Right cardiac atrium (tissue), 5 donors: ENCODE results near the gene PAQR4. TPM values are rescaled to one million over a fixed set of nuclear protein-coding genes. Genes with fewer than 3 reads are reported as not detected.
A peak's percentile ranks its signal among the peaks of the same experiment; 100 is the strongest.
"Not testable (repeated sequence)": the region's sequence is repeated elsewhere in the genome, so short reads cannot be mapped to it uniquely, and the experiment has no call there.

Source experiments
- ATAC-seq, 2 donors: fragments of 200-7000 bp; cut with Tn5 transposase; one replicate each; pipeline versions ENCODE4 v1.8.0 to v1.9.1; 2020; ENCODE audit warnings: moderate library complexity in 2 of 2, mild to moderate bottlenecking in 1 of 2
- DNase-seq, 3 donors: peaks; one replicate each; pipeline ENCODE4 v3.0.0-alpha.2; 2020
- H3K27ac ChIP-seq: one replicate; pipeline ENCODE4 v1.5.1; 2013; ENCODE audit warnings: mild to moderate bottlenecking, low read length, control low read depth, moderate library complexity
- H3K27me3 ChIP-seq: one replicate; pipeline ENCODE4 v1.6.1; 2013; ENCODE audit not compliant: control insufficient read depth, insufficient read depth
- H3K4me1 ChIP-seq: one replicate; pipeline ENCODE4 v1.6.1; 2013; ENCODE audit warnings: low read length; ENCODE audit not compliant: control insufficient read depth, insufficient read depth
- H3K4me3 ChIP-seq: one replicate; pipeline ENCODE4 v1.5.1; 2013; ENCODE audit warnings: low read length, control low read depth
- H3K9me3 ChIP-seq: one replicate; pipeline ENCODE4 v1.6.1; 2013; ENCODE audit warnings: low read length; ENCODE audit not compliant: control insufficient read depth
- WGBS: extraction: QIAGEN DNeasy Blood & Tissue Kit; methylation state at CpG from one replicate; pipeline ENCODE4 v1.1.7; 2013; 5-methylcytosine and 5-hydroxymethylcytosine counted together
- intact Hi-C, 4 donors: fragments of 100-400 bp; cut with DNase I; formaldehyde crosslinking; loops; one replicate each; pipeline versions ENCODE4 v1.11.0 to v1.14.0; 2022 to 2023
- polyA plus RNA-seq: library from polyadenylated mRNA; stranded (reverse); fragments of 200-250 nt; gene quantifications from one replicate; pipeline ENCODE4 v1.2.3, GENCODE V29; 2013
- total RNA-seq, 4 donors: library from RNA; stranded (reverse); fragmentation: NEBNext Ultra II Directional; extraction: Animal tissue kit (Norgen Biotek cat#: 25700); gene quantifications; one replicate each; pipeline ENCODE4 v1.2.1, GENCODE V29; 2021
- donor health status: healthy with polysubstance abuse.
- donor health status: DM: no; HTN: yes; CAD: no.
- donor health status: DM: no; HTN: no; CAD: no.
- donor health status: DM: no; HTN: yes; CAD: no; lungs with severe emphysema.
- donor health status: DM: yes; HTN: yes; CAD: no.

Gene PAQR4
- total and polyA plus RNA-seq, 5 donors, result 4.0 to 10.3 (median 6.6) TPM

- ATAC-seq (no peak), DNase-seq (no peak)
- Histone ChIP-seq H3K4me1 (no peaks in the 10 kb centered on the region), H3K27me3 (no peaks in the 10 kb centered on the region), H3K27ac (no peak overlapping the region), H3K4me3 (no peak overlapping the region), H3K9me3 (no peaks in the 10 kb centered on the region)
- intact Hi-C loops, result loop anchor here in 1 of 4 donors (5.0 kb wide), 1 partner anchor 92 kb away; no protein-coding TSS in a partner anchor
- WGBS, result 93% methylated on average over 14 of the region's 14 CpGs
Measured at GRCh38 chr16:2929693-2930092, 39.5 kb upstream of the PAQR4 start.

DNA sequence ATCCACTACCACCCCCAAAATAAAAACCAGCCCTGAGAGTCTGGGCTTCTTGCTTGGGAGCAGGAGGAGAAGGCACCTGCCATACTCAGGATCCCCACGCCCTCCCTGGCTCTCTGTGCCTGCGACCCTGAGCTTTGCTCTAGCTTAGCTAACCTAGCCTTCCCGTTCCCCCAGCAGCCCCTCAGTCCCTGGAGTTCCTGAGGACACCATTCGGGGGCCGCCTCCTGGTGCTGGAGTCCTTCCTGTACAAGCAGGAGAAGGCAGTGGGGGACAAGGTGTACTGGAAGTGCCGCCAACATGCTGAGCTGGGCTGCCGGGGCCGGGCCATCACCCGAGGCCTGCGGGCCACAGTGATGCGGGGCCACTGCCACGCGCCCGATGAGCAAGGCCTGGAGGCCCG is 38.9 kb upstream of the PAQR4 start:
- ATAC-seq (no peak), DNase-seq (no peak)
- H3K27me3 ChIP-seq, result no peaks in the 10 kb centered on the region
- H3K9me3 ChIP-seq, result no peaks in the 10 kb centered on the region
- no peak overlapping the region for H3K27ac ChIP-seq
- 95% methylated on average over 15 of the region's 15 CpGs for WGBS
- no peak overlapping the region for H3K4me3 ChIP-seq
- H3K4me1 ChIP-seq, result no peaks in the 10 kb centered on the region
- intact Hi-C loops, result no loop called here

- DNase-seq, H3K27me3 ChIP-seq, H3K4me1 ChIP-seq, intact Hi-C loops, H3K27ac ChIP-seq, H3K9me3 ChIP-seq, H3K4me3 ChIP-seq, ATAC-seq: not testable (repeated sequence)
- WGBS, result 91% methylated on average over 13 of the region's 13 CpGs
Measured at GRCh38 chr16:2931231-2931914, 37.8 kb upstream of the PAQR4 start.

- DNase-seq (peak in 1 of 3 donors; percentile 32), ATAC-seq (no peak)
- no peaks in the 10 kb centered on the region for H3K4me1 ChIP-seq
- no peaks in the 10 kb centered on the region for H3K9me3 ChIP-seq
- H3K27ac ChIP-seq, result no peak overlapping the region
- intact Hi-C loops, result no loop called here
- no peak overlapping the region for H3K4me3 ChIP-seq
- no peaks in the 10 kb centered on the region for H3K27me3 ChIP-seq
- 92% methylated on average over 30 of the region's 30 CpGs for WGBS
Measured at GRCh38 chr16:2933136-2933535, 36.0 kb upstream of the PAQR4 start.

DNA sequence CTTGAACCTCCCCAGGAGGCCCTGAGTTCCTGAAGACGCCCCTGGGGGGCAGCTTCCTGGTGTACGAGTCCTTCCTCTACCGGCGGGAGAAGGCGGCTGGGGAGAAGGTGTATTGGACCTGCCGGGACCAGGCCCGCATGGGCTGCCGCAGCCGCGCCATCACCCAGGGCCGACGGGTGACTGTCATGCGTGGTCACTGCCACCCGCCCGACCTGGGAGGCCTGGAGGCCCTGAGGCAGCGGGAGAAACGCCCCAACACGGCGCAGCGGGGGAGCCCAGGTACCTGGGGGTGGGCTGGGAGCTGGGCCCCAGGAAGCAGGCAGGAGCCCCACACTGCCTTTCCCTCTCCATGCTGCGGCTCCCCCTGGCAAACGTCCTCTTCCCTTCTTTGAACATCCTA is 35.4 kb upstream of the PAQR4 start:
- no peaks in the 10 kb centered on the region for H3K9me3 ChIP-seq
- no peak overlapping the region for H3K4me3 ChIP-seq
- no peak for ATAC-seq
- no peak for DNase-seq
- no peaks in the 10 kb centered on the region for H3K27me3 ChIP-seq
- no peaks in the 10 kb centered on the region for H3K4me1 ChIP-seq
- 83% methylated on average over 22 of the region's 22 CpGs for WGBS
- no peak overlapping the region for H3K27ac ChIP-seq
- intact Hi-C loops, result no loop called here

DNA sequence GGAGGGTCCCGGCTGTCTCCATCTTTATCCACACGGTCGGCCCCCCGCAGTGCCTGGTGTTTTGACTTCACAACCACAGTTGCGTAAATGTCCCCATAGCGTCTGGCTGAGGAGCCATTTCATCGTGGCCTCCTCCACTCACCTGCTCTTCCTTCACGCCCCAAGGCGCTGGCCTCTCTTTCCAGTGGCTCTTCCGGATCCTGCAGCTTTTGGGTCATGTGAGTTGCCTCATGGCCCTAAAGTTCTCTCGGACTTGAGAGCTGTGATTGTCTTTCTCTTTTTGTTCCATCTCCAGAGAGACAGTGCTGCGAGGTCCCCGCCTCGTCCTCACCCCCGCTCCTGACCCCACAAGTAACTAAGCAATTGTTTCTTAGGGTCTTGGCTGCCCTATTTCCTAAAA is 34.7 kb upstream of the PAQR4 start:
- H3K27ac ChIP-seq, result no peak overlapping the region
- intact Hi-C loops, result no loop called here
- no peaks in the 10 kb centered on the region for H3K9me3 ChIP-seq
- H3K4me3 ChIP-seq, result no peak overlapping the region
- DNase-seq, result peak in 1 of 3 donors; percentile 24
- ATAC-seq, result no peak
- no peaks in the 10 kb centered on the region for H3K27me3 ChIP-seq
- WGBS, result 91% methylated on average over 15 of the region's 15 CpGs
- no peaks in the 10 kb centered on the region for H3K4me1 ChIP-seq

GRCh38 chr16:2936436-2937011 is 32.6 kb upstream of the PAQR4 start:
- Histone ChIP-seq H3K9me3 (no peaks in the 10 kb centered on the region), H3K27me3 (no peaks in the 10 kb centered on the region), H3K4me3 (no peak overlapping the region), H3K27ac (no peak overlapping the region), H3K4me1 (no peaks in the 10 kb centered on the region)
- intact Hi-C loops, result no loop called here
- DNase-seq (no peak), ATAC-seq (peak in 1 of 2 donors; percentile 30)
- 92% methylated on average over 22 of the region's 22 CpGs for WGBS

DNA sequence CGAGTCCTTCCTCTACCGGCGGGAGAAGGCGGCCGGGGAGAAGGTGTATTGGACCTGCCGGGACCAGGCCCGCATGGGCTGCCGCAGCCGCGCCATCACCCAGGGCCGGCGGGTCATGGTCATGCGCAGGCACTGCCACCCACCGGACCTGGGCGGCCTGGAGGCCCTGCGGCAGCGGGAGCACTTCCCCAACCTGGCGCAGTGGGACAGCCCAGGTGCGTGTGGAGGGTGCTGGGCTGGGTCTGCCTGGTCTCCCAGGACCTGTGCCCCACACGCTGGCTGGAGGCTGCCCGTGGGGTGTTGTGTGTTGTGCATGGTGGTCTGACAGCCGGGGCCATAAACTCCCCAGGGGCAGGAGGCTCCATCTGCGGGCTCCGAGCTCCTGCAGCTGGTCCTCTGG is 32.0 kb upstream of the PAQR4 start:
- no peak overlapping the region for H3K4me3 ChIP-seq
- DNase-seq (no peak), ATAC-seq (peak in 1 of 2 donors; percentile 7)
- intact Hi-C loops, result no loop called here
- no peaks in the 10 kb centered on the region for H3K27me3 ChIP-seq
- H3K27ac ChIP-seq, result no peak overlapping the region
- H3K9me3 ChIP-seq, result no peaks in the 10 kb centered on the region
- no peaks in the 10 kb centered on the region for H3K4me1 ChIP-seq
- WGBS, result 92% methylated on average over 24 of the region's 24 CpGs

DNA sequence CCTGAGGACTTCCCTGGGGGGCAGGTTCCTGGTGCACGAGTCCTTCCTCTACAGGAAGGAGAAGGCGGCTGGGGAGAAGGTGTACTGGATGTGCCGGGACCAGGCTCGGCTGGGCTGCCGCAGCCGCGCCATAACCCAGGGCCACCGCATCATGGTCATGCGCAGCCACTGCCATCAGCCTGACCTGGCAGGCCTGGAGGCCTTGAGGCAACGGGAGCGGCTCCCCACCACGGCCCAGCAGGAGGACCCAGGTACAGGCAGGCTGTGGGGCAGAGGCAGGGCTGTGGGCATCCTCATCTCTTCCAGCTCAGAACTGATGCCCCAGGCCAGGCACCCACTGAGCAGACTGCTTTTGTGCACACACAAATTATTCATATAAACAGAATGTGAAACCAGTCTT is 30.9 kb upstream of the PAQR4 start:
- Histone ChIP-seq H3K4me1 (no peaks in the 10 kb centered on the region), H3K27me3 (no peaks in the 10 kb centered on the region), H3K9me3 (no peaks in the 10 kb centered on the region), H3K27ac (no peak overlapping the region), H3K4me3 (no peak overlapping the region)
- no peak for DNase-seq
- intact Hi-C loops, result no loop called here
- no peak for ATAC-seq
- WGBS, result 92% methylated on average over 12 of the region's 12 CpGs

DNA sequence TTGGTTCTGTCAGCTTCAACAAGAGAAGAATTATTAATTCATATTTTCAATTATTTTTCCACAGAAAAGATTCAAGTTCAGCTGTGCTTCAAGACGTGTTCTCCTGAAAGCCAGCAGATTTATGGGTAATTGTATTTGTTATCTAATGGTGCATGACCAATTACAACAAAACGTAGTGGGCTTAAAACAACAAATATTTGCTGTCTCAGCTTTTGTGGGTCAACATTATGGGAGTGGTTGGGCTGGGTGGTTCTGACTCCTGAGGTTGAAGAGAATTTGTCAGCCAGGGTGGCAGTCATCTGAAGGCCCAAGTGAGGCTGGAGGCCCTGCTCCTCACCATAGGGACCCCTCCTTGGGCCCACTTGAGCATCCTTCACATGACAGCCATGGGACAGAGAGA is 29.2 kb upstream of the PAQR4 start:
- no peak for ATAC-seq
- H3K4me1 ChIP-seq, result no peaks in the 10 kb centered on the region
- H3K4me3 ChIP-seq, result no peak overlapping the region
- H3K27ac ChIP-seq, result no peak overlapping the region
- WGBS, result 82% methylated on average over 2 of the region's 2 CpGs
- intact Hi-C loops, result no loop called here
- no peaks in the 10 kb centered on the region for H3K9me3 ChIP-seq
- no peaks in the 10 kb centered on the region for H3K27me3 ChIP-seq
- DNase-seq, result no peak

DNA sequence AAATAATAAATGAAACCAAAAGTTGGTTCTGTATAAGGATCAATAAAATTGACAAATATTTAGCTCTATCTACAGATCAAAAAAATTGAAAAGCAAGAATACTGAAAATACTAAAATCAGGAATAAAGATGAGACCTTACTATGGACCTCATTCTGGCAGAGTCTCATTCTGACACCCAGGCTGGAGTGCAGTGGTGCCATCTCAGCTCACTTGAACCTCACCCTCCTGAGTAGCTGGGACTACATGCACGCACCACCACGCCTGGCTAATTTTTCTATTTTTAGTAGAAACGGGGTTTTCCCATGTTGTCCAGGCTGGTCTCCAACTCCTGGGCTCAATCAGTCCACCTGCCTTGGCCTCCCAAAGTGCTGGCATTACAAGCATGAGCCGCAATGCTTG is 27.1 kb upstream of the PAQR4 start:
- Histone ChIP-seq H3K27me3 (no peaks in the 10 kb centered on the region), H3K9me3 (no peaks in the 10 kb centered on the region), H3K4me1 (no peaks in the 10 kb centered on the region), H3K4me3 (no peak overlapping the region), H3K27ac (no peak overlapping the region)
- no peak for ATAC-seq
- 76% methylated on average over 4 of the region's 4 CpGs for WGBS
- intact Hi-C loops, result no loop called here
- no peak for DNase-seq
